ENCODE results near the gene GCK.

- no peak for TF ChIP-seq POLR2A (IDR thresholded peaks at IDR 0.05)
- no peak for TF ChIP-seq CTCF (IDR thresholded peaks at IDR 0.05)
Observed at GRCh38 chr7:44105832-44106231, 83.4 kb downstream of the GCK start.
